IPS-18c (cell line): Measurements from ENCODE around the gene FBXL7.

Experiments used
- H3K4me3 ChIP-seq: 2 replicates; pipeline ENCODE4 v1.7.0; 2013; ENCODE audit warnings: low read depth, mild to moderate bottlenecking, low read length, moderate library complexity; ENCODE audit not compliant: insufficient read depth
- H3K9me3 ChIP-seq: one replicate; pipeline ENCODE4 v1.6.1; 2013; ENCODE audit warnings: mild to moderate bottlenecking, low read length, moderate library complexity; ENCODE audit not compliant: control insufficient read depth, insufficient read depth

FBXL7 gene

GRCh38 chr5:15803280-15803679 is 303.3 kb downstream of the FBXL7 start:
- Histone ChIP-seq H3K4me3 (no peak overlapping the region), H3K9me3 (peaks cover 12% of the 10 kb centered on the region)

- Histone ChIP-seq H3K9me3 (peaks cover 12% of the 10 kb centered on the region), H3K4me3 (no peak overlapping the region)
These were observed 306.6 kb downstream of the FBXL7 start for GRCh38 chr5:15806613-15807012.

GRCh38 chr5:15807248-15807647 is 307.3 kb downstream of the FBXL7 start:
- H3K4me3 ChIP-seq: no peak overlapping the region
- peaks cover 12% of the 10 kb centered on the region for H3K9me3 ChIP-seq

DNA sequence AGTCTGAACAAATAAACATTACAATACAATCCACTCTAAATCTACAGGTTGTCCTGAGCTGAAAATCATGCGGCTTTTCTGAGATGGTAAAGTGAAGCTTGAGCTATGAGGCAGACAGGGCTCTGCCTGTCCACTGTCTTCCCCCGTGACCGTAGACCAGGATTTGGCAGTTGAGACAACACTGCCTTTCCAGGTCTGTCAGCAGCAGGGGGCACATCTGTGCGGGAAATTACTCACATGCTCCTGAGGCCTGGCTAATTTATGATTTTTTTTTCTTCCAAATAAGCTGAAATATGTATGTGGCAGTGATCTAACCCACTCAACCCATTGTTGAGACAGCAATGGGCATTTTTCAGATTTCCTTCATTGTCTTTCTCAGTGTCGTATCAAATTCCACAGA is 307.9 kb downstream of the FBXL7 start:
- Histone ChIP-seq H3K9me3 (peaks cover 12% of the 10 kb centered on the region), H3K4me3 (no peak overlapping the region)

GRCh38 chr5:15808577-15808976 is 308.6 kb downstream of the FBXL7 start:
- Histone ChIP-seq H3K9me3 (peaks cover 10% of the 10 kb centered on the region), H3K4me3 (no peak overlapping the region)

DNA sequence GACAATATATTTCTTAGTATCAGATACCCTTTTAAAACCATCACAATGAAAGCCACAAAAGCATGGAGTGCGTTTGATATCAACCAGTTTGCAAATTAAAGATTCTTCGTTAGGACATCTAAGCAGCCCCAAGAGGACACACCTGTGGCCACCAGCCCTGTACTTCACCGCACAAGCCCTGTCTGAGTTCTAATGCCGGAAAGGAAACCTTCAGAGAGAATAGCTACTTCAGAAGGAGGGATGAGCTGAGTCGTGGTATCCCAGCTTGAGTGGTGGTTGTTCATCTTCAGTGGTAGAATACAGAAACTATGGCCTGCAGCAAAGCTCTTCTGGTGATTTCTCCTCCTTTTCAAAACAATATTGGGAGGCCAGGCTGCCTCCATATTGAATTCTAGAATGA is 319.6 kb downstream of the FBXL7 start:
- H3K4me3 ChIP-seq: no peak overlapping the region
- H3K9me3 ChIP-seq: no peaks in the 10 kb centered on the region

DNA sequence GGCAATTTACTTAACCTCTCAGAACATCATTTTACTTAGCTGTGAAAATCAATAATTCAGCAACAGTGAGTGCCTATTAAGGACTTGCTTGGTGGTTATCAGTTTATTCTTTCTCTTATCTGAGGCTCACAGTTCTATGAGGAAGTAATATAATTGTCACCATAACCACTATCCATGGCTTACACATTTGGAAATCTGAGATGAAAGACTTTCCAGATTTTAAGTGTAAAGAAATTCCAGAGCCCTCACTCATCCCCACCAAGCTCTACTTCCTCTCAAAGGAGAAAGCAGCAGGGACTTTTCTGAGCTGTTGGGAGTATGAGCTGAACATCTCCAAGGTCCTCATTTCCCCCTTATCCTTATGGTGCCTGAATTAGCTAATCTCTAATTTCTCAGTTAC is 321.5 kb downstream of the FBXL7 start:
- no peak overlapping the region for H3K4me3 ChIP-seq
- H3K9me3 ChIP-seq: no peaks in the 10 kb centered on the region

GRCh38 chr5:15823398-15823797 is 323.4 kb downstream of the FBXL7 start:
- no peaks in the 10 kb centered on the region for H3K9me3 ChIP-seq
- no peak overlapping the region for H3K4me3 ChIP-seq

- Histone ChIP-seq H3K9me3 (no peaks in the 10 kb centered on the region), H3K4me3 (no peak overlapping the region)
These were observed 327.8 kb downstream of the FBXL7 start for GRCh38 chr5:15827741-15828140.

DNA sequence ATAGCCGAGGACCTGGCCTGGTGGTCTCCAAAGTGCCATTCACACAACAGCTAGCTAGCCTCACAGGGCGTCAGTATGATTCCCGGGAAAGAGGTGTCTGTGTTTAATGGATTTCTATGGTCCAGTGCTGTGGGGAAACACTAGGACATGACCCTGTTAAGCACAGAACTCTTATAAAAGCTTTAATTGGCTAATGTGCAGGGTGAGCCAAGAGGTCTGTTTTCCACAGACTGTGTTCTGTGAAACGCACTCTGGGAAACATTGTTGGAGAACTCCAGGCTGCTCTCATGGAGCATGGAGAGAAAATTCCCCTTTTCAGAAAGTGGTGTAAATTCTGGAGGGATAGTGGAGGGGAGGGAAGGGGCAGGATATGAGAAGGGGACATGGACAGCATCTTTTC is 331.4 kb downstream of the FBXL7 start:
- Histone ChIP-seq H3K9me3 (no peaks in the 10 kb centered on the region), H3K4me3 (no peak overlapping the region)

GRCh38 chr5:15833365-15833764 is 333.4 kb downstream of the FBXL7 start:
- Histone ChIP-seq H3K9me3 (no peaks in the 10 kb centered on the region), H3K4me3 (no peak overlapping the region)

DNA sequence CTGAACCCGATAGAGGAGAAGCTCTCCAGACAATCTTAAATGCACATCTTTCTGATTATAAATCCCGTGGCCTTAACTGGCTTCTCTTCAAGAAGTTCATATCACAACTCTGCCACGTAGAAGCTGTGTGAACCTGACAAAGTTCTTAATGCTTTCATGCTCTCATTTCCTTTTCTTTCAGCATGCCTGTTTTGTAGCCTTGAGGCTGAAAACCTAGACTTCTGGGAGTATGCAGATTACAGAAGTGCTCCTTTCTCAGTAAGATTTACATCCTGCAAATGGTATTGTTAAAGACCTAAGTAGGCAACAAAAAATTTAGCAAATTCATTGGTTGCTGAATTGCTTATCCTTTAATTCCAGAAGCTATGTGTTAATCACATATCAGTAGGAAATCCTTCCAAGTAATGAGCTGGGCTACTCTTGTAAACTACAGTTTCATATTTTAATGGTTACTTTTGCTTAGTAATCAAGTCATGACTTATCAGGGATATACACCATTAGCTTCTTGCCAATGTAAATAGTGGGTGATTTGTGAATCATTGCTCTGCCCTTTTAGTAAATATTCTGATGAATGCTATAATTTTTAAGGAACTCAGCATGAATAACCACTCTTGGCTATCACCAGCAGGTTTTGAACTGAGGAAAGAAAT is 334.7 kb downstream of the FBXL7 start:
- H3K4me3 ChIP-seq: no peak overlapping the region
- H3K9me3 ChIP-seq: no peaks in the 10 kb centered on the region

DNA sequence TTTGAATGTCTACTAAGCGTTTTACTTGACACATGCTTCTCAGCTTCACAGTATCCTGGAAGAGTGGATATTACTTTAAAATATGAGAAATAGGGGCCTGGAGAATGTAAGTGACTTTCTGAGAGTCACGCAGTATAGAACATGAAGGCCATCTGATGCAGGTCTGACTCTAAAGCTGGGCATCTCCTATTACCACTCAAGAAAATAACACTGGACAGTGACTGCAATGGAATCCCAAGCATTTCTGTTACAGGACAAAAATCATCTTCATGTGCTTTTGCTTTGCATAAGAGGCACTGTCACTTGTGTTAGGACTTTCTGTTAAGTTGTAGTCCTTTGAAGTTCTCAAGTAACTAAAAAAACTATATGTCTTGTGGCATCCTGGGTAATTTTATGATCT is 335.5 kb downstream of the FBXL7 start:
- no peaks in the 10 kb centered on the region for H3K9me3 ChIP-seq
- H3K4me3 ChIP-seq: no peak overlapping the region

DNA sequence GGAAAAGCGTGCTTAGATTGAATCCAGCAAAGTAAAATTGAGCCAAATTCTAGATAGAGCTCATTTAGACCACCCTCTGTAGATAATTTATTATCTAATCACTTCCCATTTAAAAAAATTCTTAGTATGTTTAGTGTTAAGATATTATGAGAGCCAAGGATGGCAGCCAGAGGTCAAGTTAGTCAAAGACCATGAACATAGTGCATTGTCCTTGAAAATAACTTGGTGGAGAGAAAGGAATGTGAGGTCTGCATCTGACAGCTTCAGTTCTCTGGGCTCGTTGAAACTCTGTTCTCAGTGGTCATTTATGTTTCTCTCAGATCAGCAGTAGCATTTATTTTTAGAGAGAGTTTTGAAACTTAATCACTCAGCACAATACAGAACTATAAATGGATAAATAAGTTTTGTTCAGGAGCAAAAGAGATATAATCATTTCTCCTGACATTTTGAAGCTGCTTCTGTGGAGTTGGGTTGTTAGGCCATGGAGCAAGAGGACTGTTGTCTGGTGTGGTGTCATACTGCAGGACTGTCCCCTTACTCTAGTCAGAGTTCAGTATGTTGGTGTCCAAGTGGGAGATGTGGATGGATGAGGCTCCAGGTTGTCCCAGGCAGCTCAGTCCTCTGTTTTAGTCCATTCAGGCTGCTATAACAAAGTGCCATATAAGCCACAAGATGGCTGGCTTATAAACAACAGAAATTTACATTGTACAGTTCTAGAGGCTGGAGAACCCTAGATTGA is 337.7 kb downstream of the FBXL7 start:
- H3K9me3 ChIP-seq: peaks cover 12% of the 10 kb centered on the region
- H3K4me3 ChIP-seq: no peak overlapping the region

DNA sequence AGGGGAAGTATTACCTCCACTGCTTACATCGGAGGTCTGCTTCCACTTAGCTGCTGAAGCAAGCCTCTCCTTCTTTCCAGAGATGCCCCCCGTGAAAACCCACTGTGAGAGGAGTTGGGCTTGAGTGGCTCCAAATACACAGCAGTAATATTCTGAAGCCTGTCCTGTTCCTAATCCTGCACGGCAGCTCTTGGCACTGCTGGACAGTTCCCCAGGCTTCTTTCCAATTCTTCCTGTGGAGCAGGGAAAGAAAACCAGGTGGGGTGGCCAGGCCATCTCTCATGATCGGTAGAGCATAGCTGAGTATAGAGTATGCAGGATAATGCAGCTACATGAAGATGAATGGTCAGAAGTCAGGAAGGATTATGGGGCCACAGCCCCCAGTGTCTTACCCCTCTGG is 344.3 kb downstream of the FBXL7 start:
- H3K9me3 ChIP-seq: peaks cover 12% of the 10 kb centered on the region
- H3K4me3 ChIP-seq: no peak overlapping the region

GRCh38 chr5:15844871-15845270 is 344.9 kb downstream of the FBXL7 start:
- peaks cover 12% of the 10 kb centered on the region for H3K9me3 ChIP-seq

GRCh38 chr5:15850536-15850935 is 350.6 kb downstream of the FBXL7 start:
- Histone ChIP-seq H3K4me3 (no peak overlapping the region), H3K9me3 (no peaks in the 10 kb centered on the region)

More at GRCh38 chr5:15844871-15845270, 344.9 kb downstream of the FBXL7 start:
- H3K4me3 ChIP-seq: no peak overlapping the region

DNA sequence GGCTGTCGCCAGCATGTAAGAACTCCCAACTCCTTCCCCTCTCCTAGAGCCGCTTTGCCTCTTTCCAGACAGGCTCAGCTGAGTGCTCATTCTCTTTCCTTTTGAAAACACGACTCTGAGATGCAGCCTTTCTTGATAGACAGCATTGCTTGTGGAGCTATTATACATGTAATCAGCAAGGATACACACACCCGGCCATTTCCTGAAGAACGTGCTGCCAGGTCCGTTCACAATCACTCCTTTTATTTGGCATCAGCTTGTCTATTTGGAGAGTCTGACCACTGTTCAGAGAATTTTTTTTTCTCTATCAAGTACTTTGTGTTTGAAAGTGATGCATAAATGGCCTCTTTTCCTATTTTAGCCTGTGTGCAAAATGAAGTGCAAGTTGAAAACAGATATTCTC is 351.0 kb downstream of the FBXL7 start:
- Histone ChIP-seq H3K4me3 (no peak overlapping the region), H3K9me3 (no peaks in the 10 kb centered on the region)

DNA sequence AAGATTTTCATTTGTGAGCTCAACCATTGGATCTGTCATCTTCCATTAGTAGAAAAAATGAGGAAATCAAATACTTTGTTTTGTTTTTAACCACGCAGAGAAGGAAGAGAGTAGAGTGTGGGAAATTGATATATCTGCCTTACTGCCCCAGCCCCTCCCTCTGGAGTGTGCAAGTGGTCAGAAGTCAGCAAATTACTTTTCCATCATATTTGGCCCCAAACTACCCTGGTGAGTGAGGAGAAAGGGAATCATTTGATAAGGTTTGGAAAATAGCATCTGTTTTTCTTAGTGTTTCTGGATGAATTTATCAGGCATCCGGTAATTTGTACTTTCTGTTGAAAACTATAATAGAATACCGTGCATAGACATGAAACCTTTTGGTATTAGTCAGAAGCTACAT is 352.2 kb downstream of the FBXL7 start:
- no peak overlapping the region for H3K4me3 ChIP-seq
- no peaks in the 10 kb centered on the region for H3K9me3 ChIP-seq
